Astrocyte of the cerebellum (primary cell): ENCODE data around the gene POC1B.

Source experiments
- DNase-seq: peaks from one replicate; pipeline ENCODE4 v3.0.0-alpha.2; 2011; ENCODE audit warnings: low read depth
- H3K4me3 ChIP-seq: 2 replicates; pipeline ENCODE4 v1.5.1; 2011; ENCODE audit warnings: mild to moderate bottlenecking, low read depth, low read length, moderate library complexity
- CTCF ChIP-seq: IDR thresholded peaks from 2 replicates; pipeline ENCODE4 v1.5.1; 2012; ENCODE audit warnings: low read length, low read depth, moderate library complexity, mild to moderate bottlenecking; ENCODE audit errors: missing control alignments
- in situ Hi-C: cut with HindIII; loops from 2 replicates; pipeline ENCODE4 v1.10.0; 2017; ENCODE audit warnings: low sequenced_read_pairs

POC1B gene

DNA sequence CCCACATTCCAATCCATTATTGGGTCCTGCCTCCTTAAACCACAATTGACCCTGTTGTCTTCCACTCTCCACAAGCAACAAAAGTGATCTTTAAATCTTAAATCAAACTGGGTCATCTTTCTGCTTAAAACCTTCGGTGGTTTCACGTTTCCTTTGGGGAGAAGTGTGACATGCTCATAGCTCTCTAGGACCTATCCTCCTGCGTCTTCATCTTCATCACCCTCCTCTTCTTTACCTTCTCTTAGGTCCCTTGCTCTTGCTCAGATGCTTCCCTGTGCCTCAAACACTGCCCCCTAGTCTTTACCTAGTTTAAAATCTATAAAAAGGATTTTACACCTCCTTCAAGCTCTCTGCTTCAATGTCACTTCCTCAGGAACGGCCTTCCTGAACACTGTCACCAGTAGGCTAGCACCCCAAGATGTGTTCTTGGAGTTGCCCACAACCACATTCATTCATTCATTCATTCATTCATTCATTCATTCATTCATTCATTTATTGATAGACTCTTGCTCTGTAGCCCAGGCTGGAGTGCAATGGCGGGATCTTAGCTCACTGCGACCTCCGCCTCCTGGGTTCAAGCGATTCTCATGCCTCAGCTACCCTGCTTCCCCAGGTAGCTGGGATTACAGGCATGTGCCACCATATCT, 48.1 kb downstream of the POC1B start:
- in situ Hi-C loops: no loop called here
- DNase-seq: no peak
- H3K4me3 ChIP-seq: no peak overlapping the region
- no peak for TF ChIP-seq CTCF

DNA sequence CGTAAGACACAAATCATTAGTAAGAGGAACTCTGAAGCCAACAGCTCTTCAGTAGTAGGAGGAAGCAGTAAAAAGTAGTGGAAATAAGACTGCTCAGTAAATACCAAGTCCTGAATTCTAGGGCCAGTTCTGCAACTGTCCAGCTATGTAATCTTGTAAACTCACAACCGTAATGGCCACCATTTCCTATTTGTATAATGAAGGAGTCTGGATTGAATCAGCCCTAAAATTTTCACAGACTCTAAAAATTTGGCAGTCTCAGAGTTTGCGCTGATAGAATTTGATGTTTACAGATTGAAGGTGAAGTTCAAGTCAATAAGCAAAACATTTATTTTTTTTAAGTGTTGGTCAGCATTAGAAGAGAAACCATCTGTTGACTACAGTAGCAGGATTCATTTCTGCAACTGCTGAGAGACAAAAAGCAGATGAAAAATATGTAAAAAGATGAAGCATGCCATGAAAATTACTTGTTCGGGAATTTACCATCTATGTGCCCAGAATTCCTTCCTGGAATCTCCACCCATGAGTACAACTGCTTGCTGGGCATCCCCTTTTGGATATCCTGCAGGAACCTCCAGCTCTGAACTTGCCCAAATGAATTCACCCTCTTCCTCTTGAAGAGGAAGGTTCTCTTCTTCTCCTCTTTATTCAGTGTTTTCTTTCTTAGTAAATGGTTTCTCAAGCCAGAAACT, 48.8 kb downstream of the POC1B start:
- in situ Hi-C loops: no loop called here
- H3K4me3 ChIP-seq: no peak overlapping the region
- TF ChIP-seq CTCF: no peak
- DNase-seq: no peak

DNA sequence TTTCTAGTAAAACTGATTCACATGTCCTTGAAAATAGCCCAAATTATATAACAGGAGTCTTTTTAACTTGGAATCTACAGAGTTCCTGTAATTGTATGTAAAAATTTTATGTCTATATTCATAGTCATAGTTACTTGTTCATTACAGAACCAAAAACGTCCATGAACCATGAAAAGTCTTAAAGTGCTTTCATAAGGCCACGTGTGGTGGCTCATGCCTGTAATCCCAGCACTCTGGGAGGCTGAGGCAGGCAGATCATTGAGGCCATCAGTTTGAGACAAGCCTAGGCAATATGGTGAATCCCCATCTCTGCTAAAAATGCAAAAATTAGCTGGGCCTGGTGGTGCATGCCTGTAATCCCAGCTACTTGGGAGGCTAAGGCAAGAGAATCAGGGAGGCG, 49.6 kb downstream of the POC1B start:
- no peak overlapping the region for H3K4me3 ChIP-seq
- no peak for TF ChIP-seq CTCF
- in situ Hi-C loops: no loop called here
- no peak for DNase-seq

- H3K4me3 ChIP-seq: no peak overlapping the region
- in situ Hi-C loops: no loop called here
- no peak for TF ChIP-seq CTCF
- DNase-seq: no peak
Observed at GRCh38 chr12:89475203-89475990, 50.5 kb downstream of the POC1B start.

- in situ Hi-C loops: loop anchor here (5.0 kb wide), 1 partner anchor 48 kb away; the partner anchor contains the start of gene GALNT4
- H3K4me3 ChIP-seq: no peak overlapping the region
- DNase-seq: no peak
- no peak for TF ChIP-seq CTCF
Observed at GRCh38 chr12:89474615-89475014, 51.2 kb downstream of the POC1B start.

- in situ Hi-C loops: loop anchor here (5.0 kb wide), 1 partner anchor 50 kb away; the partner anchor contains the start of gene GALNT4
- no peak for TF ChIP-seq CTCF
- H3K4me3 ChIP-seq: no peak overlapping the region
- no peak for DNase-seq
Observed at GRCh38 chr12:89472508-89472907, 53.3 kb downstream of the POC1B start.
